GM19455 (cell line): ENCODE measurements around the gene DHRS3.
"Not testable (repeated sequence)": the region's sequence is repeated elsewhere in the genome, so short reads cannot be mapped to it uniquely, and the experiment has no call there.

Source experiments
- ATAC-seq: cut with Tn5 transposase; IDR thresholded peaks from one replicate; pipeline ENCODE4 v1.9.1; 2021; ENCODE audit not compliant: unreplicated experiment

Gene DHRS3

GRCh38 chr1:12541274-12542137 lies 76.5 kb downstream of the DHRS3 start:
- no peak for ATAC-seq

GRCh38 chr1:12540580-12541273 lies 77.3 kb downstream of the DHRS3 start:
- ATAC-seq = no peak

DNA sequence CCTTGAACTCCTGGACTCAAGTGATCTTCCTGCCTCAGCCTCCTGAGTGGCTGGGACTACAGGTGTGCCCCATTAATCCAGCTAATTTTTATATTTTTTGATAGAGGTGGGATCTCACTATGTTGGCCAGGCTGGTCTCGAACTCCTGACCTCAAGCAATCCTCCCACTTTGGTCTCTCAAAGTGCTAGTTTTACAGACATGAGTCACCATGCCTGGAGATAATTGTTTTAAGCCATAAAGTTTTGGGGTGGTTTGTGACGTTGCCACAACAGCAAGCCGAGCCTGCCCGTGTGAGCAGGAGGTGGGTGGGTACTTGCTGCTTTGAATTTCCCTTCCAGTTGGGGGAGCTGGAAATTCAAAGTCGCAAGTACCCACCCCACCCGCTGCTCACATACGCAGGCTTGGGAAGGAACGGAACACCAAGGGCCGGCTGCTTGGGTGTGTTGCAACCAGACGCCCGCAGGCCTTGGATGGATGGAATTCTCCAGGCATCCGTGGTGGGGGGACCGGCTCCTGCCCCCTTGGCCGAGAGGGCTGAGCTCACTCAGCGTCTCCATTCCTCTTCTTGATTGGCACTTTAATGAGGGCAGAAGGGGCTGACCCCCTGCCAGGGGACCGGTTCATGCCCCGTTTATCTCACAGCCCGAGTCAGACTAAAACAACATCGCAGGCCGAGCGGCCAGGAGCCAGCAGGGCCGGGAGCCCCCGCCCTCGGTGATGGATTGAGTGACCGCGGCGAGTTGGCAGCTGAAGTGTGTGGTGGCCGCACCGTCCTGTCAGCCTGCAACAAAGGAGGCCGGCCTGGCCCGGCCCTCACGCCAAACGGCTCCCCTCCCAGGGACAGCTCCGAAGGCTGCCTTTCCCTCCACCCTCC lies 78.1 kb downstream of the DHRS3 start:
- no peak for ATAC-seq

DNA sequence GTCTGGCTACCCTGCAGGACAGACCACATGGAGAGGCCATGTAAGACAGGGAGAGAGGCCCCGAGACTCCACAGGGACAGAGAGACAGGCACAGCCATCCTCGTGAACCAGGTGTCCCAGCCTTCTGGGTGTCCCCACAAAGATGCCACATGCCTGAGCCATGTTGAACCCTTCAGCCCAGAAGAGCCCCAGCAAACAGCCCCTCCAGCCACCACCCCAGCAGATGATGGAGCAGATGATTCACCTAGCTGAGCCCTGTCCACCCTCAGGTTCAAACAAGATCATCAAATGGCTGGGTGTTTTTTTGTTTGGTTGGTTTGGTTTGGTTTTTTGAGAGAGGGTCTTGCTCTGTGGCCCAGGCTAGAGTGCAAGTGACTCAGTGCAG lies 78.7 kb downstream of the DHRS3 start:
- ATAC-seq = no peak

DNA sequence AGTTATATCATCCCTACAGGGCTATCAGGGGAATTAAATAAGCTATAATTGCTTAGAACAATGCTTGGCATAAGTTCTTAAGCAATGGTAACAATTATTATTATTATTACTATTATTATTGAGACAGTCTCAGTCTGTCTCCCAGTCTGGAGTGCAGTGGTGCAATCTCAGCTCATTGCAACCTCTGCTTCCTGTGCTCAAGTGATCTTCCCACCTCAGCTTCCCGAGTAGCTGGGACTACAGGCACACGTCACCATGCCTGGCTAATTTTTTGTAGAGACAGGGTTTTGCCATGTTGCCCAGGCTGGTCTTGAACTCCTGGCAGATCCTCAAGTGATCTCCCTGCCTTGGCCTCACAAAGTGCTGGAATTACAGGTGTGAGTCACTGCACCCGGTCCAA lies 79.5 kb downstream of the DHRS3 start:
- not testable (repeated sequence) for ATAC-seq

- no peak for ATAC-seq
These were observed 80.0 kb downstream of the DHRS3 start for GRCh38 chr1:12537906-12538461.

DNA sequence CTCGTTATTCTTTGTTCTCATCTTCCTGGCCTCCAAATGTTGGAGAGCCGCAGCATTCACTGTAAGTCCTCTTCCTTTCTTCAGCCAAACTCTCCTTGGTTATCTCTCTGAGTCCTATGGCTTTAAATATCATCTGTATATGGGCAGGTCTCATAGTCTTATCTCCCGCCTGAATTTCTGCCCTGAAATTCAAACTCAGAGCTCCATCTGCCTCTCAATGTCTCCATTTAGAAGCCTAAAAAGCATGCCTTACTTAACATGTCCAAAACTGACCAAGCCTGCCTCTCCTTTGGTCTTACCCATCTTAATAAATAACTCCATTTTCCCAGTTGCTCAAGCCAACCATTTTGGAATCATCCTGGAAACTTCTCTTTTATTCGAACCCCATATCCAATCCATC lies 80.7 kb downstream of the DHRS3 start:
- no peak for ATAC-seq

DNA sequence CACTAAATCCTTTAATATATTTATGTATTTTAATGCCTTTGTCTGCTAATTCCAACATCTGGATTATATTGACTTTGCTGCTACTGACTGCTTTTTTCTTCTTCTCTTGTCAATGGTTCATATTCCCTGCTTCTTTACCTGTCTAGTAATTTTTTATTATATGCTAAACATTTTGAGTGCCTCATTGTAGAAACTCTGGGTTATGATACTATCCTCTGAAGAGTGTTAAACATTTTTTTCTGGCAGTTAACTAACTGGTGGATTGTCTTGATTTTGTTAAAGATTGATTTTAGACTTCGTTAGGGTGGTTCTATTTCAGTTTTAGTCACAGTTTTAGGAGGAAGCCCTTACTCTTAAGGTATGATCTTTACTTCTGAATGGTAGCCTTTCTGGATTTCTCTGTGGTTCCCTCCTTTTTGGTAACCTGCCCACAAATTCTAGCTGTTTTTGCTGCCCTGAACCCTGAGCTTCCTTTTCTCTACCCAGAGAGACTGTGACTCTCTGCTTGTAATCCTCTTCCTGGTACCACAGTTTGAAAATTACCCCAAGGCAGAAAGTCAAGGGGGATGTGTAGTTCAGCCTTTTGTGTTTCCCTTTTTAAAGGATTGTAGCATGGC lies 81.9 kb downstream of the DHRS3 start:
- ATAC-seq = no peak

DNA sequence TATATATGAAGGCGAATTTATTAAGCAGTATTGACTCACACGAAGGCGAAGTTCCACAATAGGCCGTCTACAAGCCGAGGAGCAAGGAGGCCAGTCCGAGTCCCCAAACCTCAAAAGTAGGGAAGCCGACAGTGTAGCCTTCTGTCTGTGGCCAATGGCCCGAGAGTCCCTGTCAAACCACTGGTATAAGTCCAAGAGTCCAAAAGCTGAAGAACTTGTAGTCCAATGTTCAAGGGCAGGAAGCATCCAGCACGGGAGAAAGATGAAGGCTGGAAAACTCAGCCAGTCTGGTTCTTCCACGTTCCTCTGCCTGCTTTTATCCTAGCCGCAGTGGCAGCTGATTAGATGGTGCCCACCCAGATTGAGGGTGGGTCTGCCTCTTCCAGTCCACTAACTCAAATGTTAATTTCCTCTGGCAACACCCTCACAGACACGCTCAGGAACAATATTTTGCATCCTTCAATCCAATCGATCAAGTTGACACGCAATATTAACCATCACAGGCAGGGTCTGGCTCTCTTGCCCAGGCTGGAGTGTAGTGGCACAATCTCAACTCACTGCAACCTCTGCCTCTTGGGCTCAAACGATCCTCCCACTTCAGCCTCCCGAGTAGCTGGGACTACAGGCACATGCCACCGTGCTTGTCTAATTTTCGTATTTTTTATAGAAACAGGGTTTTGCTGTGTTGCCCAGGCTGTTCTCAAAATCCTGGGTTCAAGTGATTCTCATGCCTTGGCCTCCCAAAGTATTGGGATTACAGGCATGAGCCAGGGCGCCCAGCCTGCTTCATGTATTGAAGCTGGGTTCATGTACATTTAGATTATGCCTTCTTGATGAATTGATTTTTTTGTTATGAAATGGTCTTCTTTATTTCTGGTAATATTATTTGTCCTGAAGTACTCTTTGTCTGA lies 85.3 kb downstream of the DHRS3 start:
- ATAC-seq = no peak

DNA sequence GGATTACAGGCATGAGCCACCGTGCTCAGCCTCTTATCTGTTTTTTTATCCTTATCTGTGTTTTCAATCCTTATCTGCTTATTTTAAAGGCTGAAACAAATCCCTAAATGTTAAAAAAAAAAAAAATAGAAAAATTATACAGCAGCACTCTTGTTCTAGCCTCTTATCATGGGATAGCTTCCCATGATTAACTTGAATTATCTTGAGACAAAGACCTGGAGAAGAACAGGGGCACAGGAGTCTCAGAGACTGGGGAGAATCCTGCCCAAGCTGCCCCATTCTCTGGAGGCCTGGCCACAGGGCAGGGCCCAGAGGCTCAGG lies 86.9 kb downstream of the DHRS3 start:
- no peak for ATAC-seq

DNA sequence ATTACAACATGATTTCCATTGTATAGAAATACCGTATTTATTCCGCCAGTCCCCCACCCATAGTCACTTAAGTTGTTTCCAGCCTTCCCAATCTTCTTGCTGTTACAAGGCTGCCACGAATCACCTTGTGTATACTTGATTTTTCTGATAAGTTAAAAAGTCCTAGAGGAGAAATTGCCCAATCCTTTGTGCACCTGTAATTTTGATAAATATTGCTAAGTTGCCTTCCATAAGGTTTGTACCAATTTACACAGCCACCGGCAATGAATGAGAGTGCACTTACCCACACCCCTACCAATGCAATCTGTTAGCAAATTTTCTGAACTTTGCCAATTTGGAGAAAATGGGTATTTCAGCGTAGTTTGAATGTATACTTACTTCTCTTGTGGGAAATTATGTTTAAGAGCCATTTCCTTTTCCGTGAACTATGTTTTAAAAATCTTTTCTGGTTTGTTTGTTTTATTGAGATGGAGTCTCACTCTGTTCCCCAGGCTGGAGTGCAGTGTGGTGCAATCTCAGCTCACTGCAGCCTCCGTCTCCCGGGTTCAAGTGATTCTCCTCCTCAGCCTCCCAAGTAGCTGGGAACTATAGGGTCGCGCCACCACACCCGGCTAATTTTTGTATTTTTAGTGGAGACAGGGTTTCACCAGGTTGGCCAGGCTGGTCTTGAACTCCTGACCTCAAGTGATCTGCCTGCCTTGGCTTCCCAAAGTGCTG lies 87.4 kb downstream of the DHRS3 start:
- no peak for ATAC-seq

DNA sequence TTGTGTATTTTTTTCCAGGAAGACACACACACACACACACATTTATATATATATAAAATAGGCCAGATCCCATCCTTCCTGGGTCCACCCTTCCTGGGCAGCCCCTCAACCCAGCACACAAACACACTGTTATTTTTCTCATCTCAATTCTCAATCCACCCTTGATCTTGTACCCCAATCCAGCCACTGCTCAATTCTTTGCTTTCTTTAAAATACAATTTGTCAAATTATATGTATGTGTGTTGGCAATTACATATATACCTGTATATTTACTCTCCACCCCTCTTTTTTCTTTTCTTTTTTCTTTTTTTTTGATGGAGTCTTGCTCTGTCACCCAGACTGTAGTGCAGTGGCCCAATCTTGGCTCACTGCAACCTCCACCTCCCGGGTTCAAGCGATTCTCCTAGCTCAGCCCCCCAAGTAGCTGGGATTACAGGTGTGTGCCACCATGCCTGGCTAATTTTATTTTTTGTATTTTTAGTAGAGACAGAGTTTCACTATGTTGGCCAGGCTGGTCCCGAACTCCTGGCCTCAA lies 88.3 kb downstream of the DHRS3 start:
- no peak for ATAC-seq

DNA sequence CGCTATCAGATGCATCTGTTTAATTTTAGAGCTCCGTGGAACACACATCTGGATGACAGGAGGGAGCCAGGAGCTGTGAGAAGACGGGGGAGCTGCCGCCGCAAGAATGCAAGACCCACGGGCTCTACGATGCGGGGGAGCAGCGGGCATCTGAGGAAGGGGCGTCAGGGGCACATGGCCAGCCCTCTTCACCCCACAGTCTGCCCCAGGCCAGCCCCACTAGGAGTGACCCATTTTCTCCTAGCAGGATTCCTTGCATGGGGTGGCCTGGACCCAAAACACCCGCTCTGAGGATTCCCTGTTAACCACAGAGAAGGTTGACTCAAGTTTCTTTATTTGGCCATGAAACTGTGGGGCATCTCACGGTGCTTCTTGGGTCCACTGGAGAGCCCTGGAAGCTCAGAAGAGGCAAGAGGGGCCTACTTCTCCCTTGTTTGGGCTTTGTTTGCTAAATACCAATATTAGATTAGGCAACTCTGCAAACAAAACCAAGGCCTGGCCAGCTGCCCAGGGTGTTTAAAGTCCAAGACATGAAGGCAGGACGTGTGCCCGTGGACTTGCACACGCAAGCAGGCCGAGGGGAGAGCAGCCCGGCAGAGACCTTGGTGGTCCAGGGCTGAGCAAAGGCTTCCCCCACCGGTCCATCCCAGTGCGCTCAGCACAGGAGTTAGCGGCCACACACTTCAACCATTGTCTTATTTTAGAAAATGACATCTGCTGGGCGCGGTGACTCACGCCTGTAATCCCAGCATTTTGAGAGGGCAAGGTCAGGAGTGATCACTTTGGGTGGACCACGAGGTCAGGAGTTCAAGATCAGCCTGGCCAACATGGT lies 89.8 kb downstream of the DHRS3 start:
- ATAC-seq = no peak

- no peak for ATAC-seq
These were observed 90.4 kb downstream of the DHRS3 start for GRCh38 chr1:12527564-12527963.

- ATAC-seq = no peak
These were observed 92.5 kb downstream of the DHRS3 start for GRCh38 chr1:12525311-12526181.

DNA sequence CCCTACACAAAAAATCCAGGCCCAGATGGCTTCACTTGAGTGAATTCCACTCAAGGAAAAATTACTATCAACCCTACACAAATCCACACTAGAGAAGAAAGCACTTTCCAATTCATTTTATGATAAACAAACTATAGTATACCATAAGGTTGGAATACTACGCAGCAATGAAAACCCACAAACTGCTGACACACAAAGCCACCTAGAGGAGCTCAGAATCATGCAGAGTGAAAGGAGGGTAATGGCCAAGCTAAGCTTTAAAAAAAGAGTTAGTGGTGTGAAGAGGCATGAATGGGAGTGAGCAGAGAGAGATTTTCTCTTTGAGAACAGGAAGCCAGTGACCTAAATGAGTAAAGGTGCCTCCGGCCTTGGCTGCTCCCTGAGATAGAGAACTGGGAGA lies 93.7 kb downstream of the DHRS3 start:
- ATAC-seq = no peak

DNA sequence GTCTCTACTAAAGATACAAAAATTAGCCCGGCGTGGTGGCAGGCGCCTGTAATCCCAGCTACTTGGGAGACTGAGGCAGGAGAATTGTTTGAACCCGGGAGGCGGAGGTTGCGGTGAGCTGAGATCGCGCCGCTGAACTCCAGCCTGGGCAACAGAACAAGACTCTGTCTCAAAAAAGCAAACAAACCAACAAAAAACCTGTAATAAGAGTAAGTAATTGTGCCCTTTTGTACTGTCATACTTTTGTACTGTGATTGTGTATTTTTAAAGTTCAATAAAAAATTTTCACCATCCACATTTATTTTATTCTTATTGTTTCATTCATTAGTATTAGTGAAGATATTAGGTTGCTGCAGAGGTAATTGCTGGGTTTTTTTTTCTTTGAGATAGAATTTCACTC lies 95.2 kb downstream of the DHRS3 start:
- not testable (repeated sequence) for ATAC-seq
